NB4 (cell line): Measurements from ENCODE around the gene GPC5.

Source experiments
- DNase-seq: peaks from one replicate; pipeline ENCODE4 v3.0.0; 2010; ENCODE audit warnings: low read depth
- H3K4me3 ChIP-seq: one replicate; pipeline ENCODE4 v1.5.1; 2011; ENCODE audit warnings: mild to moderate bottlenecking, low read depth, low read length, moderate library complexity
- MYC ChIP-seq: IDR thresholded peaks from 2 replicates; pipeline ENCODE4 v1.6.1; 2011; ENCODE audit warnings: low read depth, low read length
- POLR2A ChIP-seq: IDR thresholded peaks from 2 replicates; pipeline ENCODE4 v1.6.1; 2011; ENCODE audit warnings: mild to moderate bottlenecking; ENCODE audit not compliant: insufficient read length; ENCODE audit errors: extremely low read depth
- TF ChIP-seq, protein P1 (sequence below): IDR thresholded peaks from one replicate; pipeline ENCODE4 v1.5.1; 2012; ENCODE audit warnings: low read depth, low read length
- TF ChIP-seq, protein P2 (sequence below): IDR thresholded peaks from 2 replicates; pipeline ENCODE4 v1.6.1; 2011; ENCODE audit warnings: low read depth, low read length

Gene GPC5

DNA sequence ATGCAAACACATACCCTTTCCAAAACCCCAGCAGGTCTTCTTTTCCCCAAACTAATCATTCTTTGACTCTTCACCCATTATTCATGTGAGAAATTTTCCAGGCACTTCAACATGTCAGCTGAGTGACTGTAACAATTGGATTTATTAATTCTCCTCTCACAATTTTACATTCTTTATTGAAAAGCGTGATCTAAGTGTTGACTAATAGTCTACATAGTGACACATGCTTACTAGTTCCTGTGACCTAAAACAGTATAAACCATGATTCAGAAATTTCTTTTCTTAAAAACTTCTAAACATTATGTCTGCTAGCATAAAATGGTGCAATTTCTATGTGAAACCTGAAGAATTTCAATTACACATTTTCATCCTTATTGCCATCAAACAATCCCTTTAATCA lies 532.3 kb downstream of the GPC5 start:
- DNase-seq = no peak
- TF ChIP-seq, protein P1, sequence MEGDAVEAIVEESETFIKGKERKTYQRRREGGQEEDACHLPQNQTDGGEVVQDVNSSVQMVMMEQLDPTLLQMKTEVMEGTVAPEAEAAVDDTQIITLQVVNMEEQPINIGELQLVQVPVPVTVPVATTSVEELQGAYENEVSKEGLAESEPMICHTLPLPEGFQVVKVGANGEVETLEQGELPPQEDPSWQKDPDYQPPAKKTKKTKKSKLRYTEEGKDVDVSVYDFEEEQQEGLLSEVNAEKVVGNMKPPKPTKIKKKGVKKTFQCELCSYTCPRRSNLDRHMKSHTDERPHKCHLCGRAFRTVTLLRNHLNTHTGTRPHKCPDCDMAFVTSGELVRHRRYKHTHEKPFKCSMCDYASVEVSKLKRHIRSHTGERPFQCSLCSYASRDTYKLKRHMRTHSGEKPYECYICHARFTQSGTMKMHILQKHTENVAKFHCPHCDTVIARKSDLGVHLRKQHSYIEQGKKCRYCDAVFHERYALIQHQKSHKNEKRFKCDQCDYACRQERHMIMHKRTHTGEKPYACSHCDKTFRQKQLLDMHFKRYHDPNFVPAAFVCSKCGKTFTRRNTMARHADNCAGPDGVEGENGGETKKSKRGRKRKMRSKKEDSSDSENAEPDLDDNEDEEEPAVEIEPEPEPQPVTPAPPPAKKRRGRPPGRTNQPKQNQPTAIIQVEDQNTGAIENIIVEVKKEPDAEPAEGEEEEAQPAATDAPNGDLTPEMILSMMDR = no peak
- TF ChIP-seq, protein P2, sequence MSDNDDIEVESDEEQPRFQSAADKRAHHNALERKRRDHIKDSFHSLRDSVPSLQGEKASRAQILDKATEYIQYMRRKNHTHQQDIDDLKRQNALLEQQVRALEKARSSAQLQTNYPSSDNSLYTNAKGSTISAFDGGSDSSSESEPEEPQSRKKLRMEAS = no peak
- no peak for TF ChIP-seq MYC
- TF ChIP-seq POLR2A = no peak
- H3K4me3 ChIP-seq = no peak overlapping the region

DNA sequence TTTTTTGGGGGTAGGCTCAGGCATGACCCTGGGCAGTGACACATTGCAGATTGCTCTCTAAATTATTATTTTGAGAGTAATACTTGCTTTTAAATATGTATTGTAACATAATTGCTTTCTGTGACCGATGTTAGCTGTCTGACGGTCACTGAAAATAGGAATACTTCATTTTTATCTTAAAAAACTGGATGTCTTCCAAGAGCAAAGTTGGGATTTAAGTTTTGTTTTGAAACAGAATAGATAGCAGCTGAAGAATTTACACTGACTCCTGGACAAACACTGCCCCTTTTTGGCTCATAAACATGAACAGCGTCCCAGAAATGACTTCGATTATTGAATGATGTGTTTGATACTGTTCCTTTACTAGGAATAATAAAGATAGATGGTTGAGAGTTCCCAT lies 535.9 kb downstream of the GPC5 start:
- TF ChIP-seq POLR2A (no peak), MYC (no peak)
- TF ChIP-seq, protein P2 = no peak
- TF ChIP-seq, protein P1 = no peak
- H3K4me3 ChIP-seq = no peak overlapping the region
- no peak for DNase-seq

DNA sequence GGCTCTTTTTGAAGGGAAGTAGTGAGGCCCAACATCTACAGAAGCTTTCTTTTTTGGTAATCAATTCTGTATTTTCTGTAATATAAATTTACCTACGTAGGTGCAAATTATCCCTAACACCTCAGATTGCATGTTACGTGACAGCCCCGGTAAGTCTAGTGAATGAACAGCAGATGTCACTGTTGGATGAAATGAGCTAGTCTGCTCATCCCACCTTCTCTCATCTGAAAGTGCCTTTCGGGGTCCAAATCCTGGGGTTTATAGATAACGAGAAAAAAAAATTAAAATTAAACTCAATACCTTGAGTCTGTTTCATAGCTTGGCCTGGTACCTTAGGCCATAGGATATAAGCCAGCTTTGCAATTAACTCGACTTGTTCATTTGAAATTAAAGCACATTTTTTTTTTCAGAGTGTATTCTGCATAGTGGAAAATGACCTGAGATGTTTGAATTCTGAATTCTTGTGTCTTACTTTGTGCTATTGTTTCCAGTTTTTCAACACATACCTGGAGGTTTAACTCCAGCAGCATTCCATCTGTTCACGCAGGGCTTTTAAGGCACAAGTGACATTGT lies 548.2 kb downstream of the GPC5 start:
- TF ChIP-seq, protein P2 = no peak
- TF ChIP-seq, protein P1 = peak; percentile 64
- peak; percentile 42 for DNase-seq
- H3K4me3 ChIP-seq = no peak overlapping the region

DNA sequence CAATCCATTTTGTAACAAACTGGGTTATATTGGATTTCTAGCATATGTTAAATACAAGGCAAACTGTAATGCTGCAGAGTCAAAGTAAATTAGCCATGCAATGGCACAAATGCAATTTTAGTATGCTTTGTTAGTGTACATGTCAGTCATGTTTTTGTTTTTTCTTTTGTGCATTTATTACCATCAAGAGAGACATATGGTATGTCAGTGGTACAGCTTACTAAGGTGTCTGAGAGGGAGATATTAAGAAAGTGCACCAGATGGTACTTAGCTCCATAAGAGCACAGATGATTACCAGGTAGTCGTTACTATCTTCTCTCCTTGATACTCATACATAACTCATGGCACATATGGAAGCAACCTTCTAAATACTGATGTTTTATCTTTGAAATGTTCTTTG lies 550.3 kb downstream of the GPC5 start:
- DNase-seq = no peak
- H3K4me3 ChIP-seq = no peak overlapping the region
- TF ChIP-seq POLR2A (no peak), MYC (no peak)
- TF ChIP-seq, protein P2 = no peak
- TF ChIP-seq, protein P1 = no peak

DNA sequence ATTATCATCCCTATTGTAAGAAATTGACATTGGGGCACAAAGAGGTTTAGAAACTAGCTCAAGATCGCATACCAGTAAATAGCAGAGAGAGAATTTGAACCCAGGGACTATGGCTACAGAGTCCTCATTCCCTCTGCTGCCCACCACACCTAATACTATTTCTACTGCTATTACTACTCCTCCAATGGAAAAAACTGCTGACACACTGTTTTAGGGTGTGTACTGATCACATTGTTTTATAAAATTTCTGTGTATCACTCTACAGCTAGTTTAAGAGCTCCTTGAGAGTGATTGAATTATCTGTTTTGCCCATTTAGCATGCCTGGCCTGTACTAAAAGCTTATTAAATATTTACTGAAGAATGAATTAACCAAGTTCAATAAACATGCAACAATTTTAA lies 552.4 kb downstream of the GPC5 start:
- DNase-seq = no peak
- H3K4me3 ChIP-seq = no peak overlapping the region
- TF ChIP-seq, protein P1 = no peak
- TF ChIP-seq MYC (no peak), POLR2A (no peak)
